HG02870 (cell line): ENCODE measurements around the gene FYN.
A peak's percentile ranks its signal among the peaks of the same experiment; 100 is the strongest.

Experiments used
- ATAC-seq: cut with Tn5 transposase; IDR thresholded peaks from one replicate; pipeline ENCODE4 v1.9.1; 2021; ENCODE audit warnings: mild to moderate bottlenecking, moderate library complexity; ENCODE audit not compliant: unreplicated experiment

FYN gene

DNA sequence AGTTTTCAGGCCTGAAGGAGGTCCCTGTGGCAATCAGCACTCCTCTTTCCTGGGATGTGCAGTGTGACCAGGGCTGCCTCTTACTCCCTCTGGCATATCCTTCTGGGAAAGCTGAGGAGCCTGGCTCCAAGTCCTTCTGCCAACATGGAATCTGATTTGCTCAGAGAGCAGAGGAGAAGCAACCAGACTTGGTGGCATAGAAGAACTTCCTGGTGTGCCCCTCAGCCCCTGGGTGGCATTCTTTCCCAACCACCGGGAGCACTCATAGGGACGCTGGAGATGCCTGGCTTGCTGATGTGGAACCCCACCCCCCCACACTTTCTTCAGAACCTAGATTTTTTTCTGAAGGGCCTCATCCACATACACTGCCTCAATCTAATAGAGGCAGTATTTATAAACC is 160.0 kb downstream of the FYN start:
- no peak for ATAC-seq

DNA sequence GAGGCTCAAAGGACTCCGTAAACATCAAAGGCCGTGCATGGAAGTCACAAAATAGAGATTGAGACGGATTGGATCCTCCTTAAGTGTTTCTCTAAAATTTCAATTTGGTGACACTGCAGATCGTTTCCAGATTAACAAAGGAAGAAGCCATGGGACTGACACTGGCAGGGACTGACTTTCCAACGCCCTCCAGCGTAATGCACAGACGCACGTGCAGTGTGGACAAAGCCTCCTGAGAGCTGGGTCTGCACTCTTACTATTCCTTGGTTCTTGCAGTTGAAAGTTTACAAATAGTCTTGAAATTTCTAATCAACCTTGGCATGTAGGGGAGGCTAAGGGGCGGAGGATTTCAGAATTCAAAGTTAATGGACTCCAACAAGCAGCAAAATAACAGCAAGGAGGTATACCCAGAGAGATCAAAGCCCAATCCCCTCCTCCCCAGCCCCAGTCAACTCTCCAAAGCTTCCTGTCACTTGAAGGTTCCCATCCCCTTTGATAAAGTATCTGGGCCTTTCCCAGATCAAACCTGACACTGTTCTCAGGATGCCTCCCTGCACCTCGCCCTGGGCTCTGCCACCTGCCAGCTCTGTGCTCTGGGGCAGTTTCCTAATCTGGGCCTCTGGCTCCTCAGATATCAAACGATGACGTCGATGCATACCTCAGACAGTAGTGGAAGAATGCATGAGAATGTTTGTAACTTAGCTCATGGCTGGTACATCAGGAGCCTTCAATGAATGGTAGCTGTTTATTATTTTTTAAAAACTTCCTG is 161.1 kb downstream of the FYN start:
- no peak for ATAC-seq

DNA sequence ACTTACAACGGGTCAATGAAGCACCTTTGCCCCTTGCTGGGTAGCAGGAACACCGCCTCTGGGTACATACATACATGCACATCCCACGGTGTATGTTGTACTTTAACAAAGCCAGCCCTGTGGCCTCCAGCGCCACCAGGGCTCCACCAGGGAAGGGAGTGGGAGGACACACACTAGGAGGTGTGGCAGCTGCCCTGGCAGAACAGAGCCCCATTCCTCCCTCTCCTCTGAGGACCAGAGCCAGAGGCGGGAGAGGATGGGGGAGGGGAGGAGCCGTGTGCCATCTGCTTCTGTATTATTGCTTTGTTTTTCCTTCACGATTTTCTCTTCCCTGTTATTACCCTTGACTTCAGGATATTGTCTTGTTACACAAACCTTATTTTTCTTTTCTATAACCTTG is 161.8 kb downstream of the FYN start:
- ATAC-seq, result no peak

DNA sequence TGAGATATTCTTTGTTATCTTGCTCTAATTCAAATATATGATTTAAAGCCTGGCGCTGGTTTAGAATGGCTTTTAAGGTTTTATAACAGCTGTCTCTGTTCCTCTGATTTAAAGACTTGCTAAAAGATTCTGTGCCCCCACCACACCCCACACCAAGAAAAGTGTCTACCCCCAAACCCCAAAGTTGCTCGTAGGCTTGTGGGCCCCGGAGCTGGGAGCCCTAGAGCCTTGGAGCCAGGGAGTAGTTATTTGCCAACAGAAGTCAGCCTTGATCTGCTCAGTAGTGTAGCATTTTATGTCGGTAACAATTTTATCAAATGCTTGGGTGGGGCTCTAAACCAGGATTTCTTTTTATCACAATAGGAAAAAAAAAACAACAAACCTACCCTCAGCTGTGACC is 162.3 kb downstream of the FYN start:
- no peak for ATAC-seq

DNA sequence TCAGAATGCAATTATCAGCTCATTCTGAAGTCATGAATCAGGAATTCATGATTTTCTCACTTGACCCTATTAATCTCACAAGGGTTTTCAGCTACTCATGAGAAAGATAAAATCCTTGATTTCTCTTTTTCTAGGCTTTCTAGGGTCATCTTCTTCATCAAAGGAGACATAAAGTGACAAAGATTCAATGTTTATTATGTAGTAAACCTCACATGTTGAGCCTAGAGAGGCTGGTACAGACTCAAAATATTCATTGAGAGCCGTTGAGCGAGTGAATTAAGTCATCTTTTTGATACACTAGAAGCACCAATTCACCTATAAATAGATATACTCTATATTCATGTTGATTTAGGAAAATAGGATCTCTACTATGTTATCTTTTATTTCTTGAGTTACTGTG is 162.8 kb downstream of the FYN start:
- no peak for ATAC-seq

DNA sequence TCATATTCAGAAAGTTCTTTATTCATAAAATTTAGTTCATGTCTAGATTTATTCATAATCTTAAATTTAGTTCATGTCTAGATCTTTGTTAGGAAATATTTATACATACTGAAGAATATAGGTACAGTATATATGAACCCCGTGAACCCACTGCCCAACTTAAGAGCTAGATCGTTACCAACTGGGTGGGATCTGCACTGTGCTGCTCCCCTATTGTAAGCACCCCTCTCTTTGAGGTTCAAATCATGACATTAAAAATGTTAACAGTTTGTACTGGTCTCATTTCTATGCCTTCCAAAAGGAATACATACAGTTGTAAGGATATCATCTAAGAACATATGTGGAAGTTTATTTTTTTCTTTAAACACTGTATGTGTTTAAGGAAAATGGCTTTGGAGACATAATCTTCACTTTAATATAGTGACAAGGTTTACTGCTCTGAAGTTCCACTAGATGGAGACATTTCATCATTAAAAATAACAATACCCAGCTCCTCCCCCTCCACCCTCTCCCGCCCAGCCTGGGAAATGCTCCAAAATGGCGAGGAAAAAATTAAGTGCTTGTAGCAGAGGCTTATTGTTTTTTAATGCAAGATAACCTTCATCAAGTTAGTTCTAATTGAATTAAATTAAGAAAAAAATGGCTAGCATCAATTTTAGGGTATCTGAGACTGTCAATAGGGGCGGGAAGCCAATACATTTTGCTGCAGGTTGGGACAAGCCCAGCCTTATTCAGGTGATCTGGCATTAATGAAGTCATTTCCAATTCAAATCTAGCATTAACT is 163.4 kb downstream of the FYN start:
- peak; percentile 85 for ATAC-seq

- ATAC-seq, result no peak
Observed at GRCh38 chr6:111709201-111709600, 164.1 kb downstream of the FYN start.

DNA sequence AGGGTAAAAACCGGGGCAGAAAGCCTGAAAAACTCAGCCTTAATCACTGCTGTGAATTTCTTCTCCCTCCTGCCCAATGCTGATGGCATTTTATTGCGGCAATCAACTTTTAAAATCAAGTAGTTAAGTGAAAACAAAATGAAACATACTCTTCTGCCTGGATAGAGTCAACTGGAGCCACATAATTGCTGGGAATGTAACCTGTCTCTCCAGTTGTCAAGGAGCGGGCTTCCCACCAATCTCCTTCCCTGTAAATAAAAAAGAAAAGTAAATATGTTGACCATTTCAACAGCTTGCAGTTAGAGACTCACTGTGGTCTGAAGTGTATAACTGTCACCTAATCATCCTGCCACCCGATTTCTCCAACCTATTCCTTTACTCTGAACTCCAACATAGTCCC is 165.5 kb downstream of the FYN start:
- no peak for ATAC-seq

GRCh38 chr6:111706841-111707391 is 166.3 kb downstream of the FYN start:
- ATAC-seq, result no peak

GRCh38 chr6:111703723-111704122 is 169.5 kb downstream of the FYN start:
- no peak for ATAC-seq

DNA sequence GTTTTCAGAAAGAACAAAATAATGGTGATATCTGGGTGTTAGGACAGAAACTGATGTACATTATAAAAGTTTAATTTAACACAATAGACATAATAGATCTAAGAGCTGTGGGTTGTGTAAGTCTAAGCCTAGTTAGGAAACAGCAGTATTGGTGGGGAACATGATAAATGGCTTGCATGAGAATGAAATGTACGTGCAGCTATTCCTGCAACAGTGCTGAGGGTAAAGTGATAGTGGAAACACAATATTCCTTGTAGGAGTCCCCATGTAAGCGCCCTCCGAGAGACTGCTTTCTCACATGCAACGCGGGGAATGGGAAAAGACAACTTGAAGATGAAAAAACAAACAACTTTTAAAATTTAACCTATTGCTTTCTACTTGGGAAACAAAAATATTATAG is 171.0 kb downstream of the FYN start:
- ATAC-seq, result no peak

- no peak for ATAC-seq
Observed at GRCh38 chr6:111701146-111701545, 172.1 kb downstream of the FYN start.

DNA sequence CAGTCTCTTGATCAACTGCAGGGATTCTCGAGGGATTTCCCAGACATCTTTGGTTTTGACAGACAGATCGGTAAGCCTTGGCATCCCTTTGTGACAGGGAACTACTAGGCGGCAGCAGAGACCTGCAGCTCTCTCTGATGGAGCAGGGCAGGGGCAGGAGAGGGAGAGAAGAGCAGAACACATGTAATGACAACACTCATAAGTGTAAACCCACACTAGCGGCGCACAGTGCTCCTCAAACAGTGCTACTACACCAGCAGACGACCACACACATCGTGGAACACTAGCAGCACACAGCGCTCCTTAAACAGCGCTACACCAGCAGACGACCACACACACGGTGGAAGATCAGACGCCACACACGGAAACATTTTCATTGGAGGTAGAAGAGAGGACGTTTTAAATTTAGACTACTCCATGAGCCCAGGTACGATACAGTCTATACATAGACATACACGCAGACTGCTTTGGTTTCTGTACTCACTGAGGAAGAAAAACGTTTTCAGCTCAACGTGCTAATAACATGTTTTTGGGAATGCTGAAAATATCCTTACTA is 173.0 kb downstream of the FYN start:
- no peak for ATAC-seq

DNA sequence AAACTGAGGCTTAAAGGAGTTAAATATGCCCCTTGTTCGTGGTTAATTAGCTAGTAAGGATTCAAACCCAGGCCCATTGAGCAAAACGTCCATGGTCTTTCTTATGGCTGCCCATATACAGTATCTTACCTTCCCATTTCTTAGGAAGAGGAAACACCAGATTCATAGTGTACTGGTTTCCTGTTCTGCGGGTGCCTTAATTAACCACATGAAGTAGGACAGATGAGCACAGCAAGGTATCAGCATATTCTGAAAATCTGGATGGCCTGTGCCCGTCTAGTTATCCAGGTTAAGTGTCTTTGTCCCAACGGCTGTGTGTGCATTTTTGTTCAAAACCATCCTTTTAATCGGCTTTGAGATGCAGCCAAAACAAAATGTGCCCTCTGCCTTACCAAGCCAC is 174.1 kb downstream of the FYN start:
- ATAC-seq, result no peak

- ATAC-seq, result no peak
Observed at GRCh38 chr6:111696814-111697213, 176.4 kb downstream of the FYN start.

DNA sequence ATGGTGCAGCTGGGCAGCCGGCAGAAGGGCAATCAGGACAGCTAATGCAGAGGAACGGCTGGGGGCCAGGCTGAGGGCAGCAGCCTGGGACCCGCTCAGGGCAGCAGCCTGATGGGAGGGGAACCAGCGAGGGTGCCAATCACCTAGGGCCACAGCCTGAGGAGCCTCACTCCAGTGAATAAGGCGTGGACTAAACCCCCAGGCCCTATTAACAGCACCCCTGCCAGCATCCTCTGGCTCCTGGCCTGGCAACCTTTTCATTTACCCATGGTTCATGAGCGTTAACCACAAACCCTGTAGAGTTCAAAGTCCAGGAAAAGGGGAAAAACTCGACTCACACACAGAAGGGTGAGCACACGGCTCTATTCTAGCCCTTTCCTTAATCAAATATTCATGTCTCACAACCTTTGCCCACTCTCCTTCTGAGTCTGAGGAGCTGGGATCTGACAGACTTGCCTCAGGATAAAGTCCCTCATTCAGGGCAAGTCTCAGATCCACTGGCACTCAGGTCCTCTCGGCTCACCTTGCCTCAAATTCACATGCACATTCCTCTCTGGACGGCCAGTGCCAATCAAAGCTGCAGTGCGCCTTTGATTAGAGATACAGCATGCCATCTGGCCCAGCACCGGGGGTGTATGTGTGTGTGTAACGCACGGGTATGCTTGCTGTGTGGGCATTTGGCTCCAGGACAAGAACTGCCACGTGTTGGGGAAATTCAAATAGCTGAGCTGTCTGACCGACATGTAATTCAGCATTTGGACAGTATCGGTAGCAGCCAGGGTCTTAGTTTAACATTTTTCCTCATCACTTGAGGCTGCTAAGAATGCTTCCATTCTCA is 180.7 kb downstream of the FYN start:
- no peak for ATAC-seq

DNA sequence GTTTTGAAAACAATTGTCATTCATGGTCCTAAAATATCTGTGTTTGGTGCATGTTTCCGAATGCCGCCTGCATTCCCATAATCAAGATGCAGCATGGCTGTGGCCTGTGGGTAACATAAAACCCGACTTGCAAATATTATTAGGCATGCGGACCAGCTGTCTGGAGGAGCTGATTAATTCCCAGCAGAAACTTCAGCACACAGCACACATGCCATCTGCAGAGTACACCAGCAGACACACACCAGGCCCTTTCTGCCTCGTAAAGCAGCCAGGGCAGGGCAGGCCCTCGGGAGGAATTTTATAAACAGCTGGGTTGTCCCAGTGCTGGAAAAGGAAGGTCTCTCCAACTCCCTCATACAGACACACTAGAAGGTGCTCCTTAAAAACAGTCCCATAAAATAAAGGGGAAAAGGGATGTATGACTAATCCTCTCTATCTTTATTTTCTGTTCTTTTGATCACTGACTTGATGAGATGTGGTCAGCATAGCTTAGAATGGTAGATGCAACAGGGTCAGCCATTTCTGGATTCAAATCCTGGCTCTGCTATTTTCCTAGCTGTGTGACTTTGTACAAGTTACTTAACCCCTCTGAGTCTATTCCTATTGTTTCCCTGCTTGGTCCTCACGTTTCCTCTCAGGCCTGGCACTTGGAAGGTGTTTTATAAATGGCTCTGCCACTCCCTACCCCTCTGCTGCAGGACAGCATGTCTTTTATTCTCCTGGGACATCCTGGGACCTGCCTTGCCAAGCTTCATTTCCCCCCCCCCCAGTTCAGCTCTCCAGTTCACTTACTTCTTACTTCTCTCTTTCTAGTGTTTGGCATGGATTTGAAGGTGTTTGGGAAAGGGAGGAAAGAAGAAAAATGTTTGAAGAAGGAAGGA is 181.7 kb downstream of the FYN start:
- ATAC-seq, result no peak

- no peak for ATAC-seq
Observed at GRCh38 chr6:111689946-111690345, 183.3 kb downstream of the FYN start.

GRCh38 chr6:111689419-111689818 is 183.8 kb downstream of the FYN start:
- ATAC-seq, result no peak

DNA sequence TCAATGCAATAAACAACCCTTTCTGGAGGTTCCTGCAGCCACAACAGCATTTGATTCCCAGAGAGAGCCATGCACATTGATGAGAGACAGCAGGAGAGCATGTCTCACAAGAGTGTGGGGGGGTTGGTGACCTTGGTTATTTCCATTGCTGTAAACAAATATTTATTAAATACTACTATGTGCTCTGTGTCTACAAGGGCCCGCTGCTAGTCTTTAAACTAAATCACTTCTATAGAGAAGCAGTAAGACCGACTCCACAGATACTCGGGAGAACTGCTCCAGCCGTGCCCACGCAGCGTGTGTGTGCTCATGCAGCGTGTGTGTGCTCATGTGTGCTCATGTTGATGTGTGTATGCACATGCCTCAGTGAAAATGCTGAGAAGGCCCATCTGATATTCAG is 184.9 kb downstream of the FYN start:
- ATAC-seq, result no peak
